HG03521 (cell line): ENCODE data around the gene SCAMP4.

Experiments
- ATAC-seq: cut with Tn5 transposase; IDR thresholded peaks from one replicate; pipeline ENCODE4 v1.9.1; 2021; ENCODE audit warnings: mild to moderate bottlenecking, moderate library complexity; ENCODE audit not compliant: unreplicated experiment

SCAMP4 gene

DNA sequence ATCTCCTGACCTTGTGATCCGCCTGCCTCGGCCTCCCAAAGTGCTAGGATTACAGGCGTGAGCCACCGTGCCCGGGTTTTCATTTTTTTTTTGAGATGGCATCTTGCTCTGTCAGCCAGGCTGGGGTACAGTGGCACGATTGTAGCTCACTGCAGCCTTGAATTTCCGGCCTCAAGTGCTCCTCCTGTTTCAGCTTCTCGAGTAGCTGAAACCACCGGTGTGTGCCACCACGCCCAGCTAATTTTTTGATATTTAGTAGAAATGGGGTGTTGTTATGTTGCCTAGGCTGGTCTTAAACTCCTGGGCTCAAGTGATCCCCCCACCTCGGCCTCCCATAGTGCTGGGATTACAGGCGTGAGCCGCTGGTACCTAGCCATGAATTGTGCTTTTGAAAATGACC, 5.9 kb downstream of the SCAMP4 start:
- ATAC-seq: no peak

GRCh38 chr19:1911995-1912394, 6.8 kb downstream of the SCAMP4 start:
- ATAC-seq: no peak

GRCh38 chr19:1912760-1913505, 7.7 kb downstream of the SCAMP4 start:
- no peak for ATAC-seq

DNA sequence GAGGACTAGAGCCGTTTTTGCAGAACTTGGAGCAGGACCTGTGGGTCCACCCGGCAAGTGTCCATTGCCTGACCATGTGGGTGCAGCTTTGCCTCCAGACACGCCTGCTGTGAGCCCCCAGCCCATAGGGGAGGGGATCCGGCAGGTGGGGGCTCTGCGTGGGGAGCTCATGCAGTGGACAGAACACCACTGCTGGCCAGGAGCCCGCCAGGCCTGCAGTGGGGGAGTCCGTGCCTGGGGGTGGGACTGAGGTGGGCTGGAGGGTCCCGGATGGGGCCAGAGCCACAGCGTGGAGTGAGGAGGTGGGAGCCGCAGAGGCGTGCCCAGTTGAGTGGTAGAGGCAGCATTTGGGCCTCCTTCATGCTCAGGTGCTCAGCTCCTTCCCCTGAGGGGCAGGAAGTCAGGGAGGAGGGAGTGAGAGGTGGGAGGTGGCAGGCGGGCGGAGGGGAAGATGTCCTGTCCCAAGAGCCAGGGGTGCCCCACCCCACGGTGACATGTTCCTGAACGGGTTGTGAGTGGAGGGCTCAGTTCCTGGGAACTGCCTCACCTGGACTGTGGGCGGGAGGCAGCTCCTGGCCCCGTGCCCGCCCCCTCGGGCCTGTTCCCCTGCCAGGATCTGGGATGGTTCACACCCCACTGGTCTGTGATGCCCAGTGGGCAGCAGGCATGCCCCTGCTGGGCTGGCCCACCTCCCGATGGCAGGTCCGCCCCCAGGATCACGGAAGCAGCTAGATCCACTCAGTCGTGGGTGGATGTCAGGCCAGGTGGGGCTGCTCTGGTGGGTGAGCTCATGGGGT, 8.8 kb downstream of the SCAMP4 start:
- no peak for ATAC-seq

GRCh38 chr19:1914826-1915341, 9.7 kb downstream of the SCAMP4 start:
- no peak for ATAC-seq

- no peak for ATAC-seq
These were observed 11.9 kb downstream of the SCAMP4 start for GRCh38 chr19:1917146-1917545.

- no peak for ATAC-seq
These were observed 12.7 kb downstream of the SCAMP4 start for GRCh38 chr19:1917926-1918325.

- ATAC-seq: no peak
These were observed 13.8 kb downstream of the SCAMP4 start for GRCh38 chr19:1918975-1919374.

DNA sequence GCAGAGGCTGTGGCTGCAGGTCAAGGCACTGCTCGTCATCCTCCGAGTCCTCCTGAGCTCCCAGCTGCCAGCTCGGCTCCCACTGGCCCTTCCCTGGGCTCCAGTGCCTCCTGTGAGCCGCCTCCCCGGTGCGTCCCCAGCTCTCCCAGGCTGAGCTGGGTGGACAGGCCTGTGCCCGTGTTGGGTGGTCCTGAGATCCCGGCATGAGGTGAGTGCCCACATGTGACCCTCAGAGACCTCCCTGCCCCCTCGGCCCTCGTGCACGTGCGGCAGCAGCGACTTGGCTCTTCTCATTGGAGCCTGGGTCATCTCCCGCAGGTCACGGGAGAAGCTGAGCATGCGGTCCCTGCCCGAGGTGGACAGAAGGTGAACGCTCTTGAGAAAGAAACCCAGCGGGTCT, 15.4 kb downstream of the SCAMP4 start:
- ATAC-seq: no peak

- no peak for ATAC-seq
These were observed 16.1 kb downstream of the SCAMP4 start for GRCh38 chr19:1921326-1921725.

DNA sequence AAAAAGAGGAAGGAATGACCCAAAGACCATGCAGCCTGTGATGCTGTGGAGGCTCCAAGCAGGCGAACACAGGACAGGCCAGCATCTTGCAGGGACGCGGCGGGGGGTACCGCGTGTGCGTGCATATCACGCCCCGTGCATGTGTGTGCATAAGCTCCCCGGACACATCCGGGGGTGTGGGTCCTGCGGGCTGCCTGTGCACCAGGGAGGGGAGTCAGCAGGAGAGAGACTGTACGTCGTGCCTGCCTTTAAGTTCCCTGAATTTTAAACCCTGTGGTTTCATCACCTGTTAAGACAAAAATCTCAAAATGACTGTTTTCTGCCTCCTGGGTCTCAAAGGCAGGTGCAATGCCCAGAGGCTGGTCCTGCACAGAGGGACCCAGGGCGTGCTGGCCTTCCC, 16.6 kb downstream of the SCAMP4 start:
- no peak for ATAC-seq

- no peak for ATAC-seq
These were observed 17.6 kb downstream of the SCAMP4 start for GRCh38 chr19:1922803-1923202.

- ATAC-seq: no peak
These were observed 18.1 kb downstream of the SCAMP4 start for GRCh38 chr19:1923319-1923718.

- ATAC-seq: no peak
These were observed 19.2 kb downstream of the SCAMP4 start for GRCh38 chr19:1924320-1924961.

- ATAC-seq: no peak
These were observed 20.3 kb downstream of the SCAMP4 start for GRCh38 chr19:1925544-1925943.

DNA sequence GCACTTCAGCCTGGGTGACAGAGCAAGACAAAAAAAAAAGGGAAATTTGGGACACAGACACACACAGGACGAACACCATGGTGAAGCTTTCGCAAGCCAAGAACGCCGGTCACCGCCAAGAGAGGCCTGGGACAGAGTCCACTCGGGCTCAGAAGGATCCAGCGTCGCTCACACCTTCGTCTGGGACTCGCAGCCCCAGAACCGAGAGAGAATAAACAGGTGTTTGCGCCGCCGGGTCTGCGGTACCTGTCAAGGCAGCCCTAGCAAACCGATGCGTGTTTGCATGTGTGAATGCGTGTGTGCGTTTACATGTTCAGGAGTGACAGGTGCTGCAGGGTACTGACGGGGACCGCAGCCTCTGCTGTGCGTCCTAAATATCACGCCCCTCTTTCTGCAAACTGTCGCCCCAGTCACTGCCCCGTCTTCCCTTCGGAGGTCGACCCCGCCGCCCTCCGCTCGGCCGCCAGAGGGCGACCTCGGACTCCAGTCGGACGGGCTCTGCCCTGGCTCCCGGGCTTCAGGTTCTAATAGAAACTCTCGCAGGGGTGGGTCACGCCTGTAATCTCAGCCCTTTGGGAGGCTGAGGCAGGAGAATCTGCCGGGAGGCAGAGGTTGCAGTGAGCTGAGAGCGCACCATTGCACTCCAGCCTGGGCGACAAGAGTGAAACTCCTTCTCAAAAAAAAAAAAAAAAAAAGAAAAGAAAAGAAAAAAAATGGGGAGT, 24.0 kb downstream of the SCAMP4 start:
- ATAC-seq: no peak

DNA sequence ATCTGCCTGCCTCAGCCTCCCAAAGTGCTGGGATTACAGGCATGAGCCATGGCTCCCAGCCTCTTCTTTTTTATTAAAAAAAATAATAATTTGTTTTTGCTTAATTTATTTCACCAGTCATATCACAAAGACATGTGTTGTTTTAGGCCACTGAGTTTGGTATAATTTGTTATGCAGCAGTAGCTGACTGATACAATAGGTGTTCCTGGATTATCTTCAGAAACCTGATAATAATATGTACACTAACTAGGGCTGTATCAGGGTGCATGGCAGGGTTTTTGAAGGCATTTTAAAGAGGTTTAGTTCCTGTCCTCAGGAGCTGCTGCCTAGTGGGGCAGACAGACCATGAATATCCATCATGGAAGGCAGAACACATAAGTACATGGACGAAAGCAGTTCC, 26.2 kb downstream of the SCAMP4 start:
- no peak for ATAC-seq

- no peak for ATAC-seq
These were observed 27.2 kb downstream of the SCAMP4 start for GRCh38 chr19:1932395-1932794.

DNA sequence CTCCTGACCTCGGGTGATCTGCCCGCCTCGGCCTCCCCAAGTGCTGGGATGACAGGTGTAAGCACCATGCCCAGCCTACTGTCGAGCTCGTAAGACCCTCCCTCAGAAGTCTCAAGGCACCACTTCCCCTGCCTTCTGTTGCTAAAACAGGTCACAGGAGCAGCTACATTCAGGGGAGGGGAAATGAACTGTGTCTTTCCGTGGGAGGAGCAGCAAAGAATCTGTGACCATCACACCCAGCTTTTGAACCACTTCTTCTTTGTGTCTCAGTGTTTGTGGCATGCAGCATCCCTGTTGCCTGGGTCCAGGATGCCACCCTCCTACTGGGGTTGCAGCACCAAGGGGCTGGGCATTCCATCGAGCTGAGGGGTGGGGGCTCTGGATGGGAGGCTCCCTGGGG, 28.0 kb downstream of the SCAMP4 start:
- no peak for ATAC-seq

- no peak for ATAC-seq
These were observed 28.7 kb downstream of the SCAMP4 start for GRCh38 chr19:1933942-1934341.
